IPS-18c (cell line): ENCODE measurements around the gene CRIP3.
"Not testable (repeated sequence)": the region's sequence is repeated elsewhere in the genome, so short reads cannot be mapped to it uniquely, and the experiment has no call there.

Experiments
- H3K4me3 ChIP-seq: 2 replicates; pipeline ENCODE4 v1.7.0; 2013; ENCODE audit warnings: low read depth, mild to moderate bottlenecking, low read length, moderate library complexity; ENCODE audit not compliant: insufficient read depth
- H3K9me3 ChIP-seq: one replicate; pipeline ENCODE4 v1.6.1; 2013; ENCODE audit warnings: mild to moderate bottlenecking, low read length, moderate library complexity; ENCODE audit not compliant: control insufficient read depth, insufficient read depth

The CRIP3 gene

GRCh38 chr6:43310624-43311023 is 2.0 kb upstream of the CRIP3 start:
- Histone ChIP-seq H3K4me3 (no peak overlapping the region), H3K9me3 (no peaks in the 10 kb centered on the region)

- no peak overlapping the region for H3K4me3 ChIP-seq
- H3K9me3 ChIP-seq: no peaks in the 10 kb centered on the region
These were observed 1.5 kb upstream of the CRIP3 start for GRCh38 chr6:43310134-43310533.

GRCh38 chr6:43308990-43309477 is 408 bp upstream of the CRIP3 start:
- Histone ChIP-seq H3K9me3 (no peaks in the 10 kb centered on the region), H3K4me3 (peak overlapping the region; percentile 53)

DNA sequence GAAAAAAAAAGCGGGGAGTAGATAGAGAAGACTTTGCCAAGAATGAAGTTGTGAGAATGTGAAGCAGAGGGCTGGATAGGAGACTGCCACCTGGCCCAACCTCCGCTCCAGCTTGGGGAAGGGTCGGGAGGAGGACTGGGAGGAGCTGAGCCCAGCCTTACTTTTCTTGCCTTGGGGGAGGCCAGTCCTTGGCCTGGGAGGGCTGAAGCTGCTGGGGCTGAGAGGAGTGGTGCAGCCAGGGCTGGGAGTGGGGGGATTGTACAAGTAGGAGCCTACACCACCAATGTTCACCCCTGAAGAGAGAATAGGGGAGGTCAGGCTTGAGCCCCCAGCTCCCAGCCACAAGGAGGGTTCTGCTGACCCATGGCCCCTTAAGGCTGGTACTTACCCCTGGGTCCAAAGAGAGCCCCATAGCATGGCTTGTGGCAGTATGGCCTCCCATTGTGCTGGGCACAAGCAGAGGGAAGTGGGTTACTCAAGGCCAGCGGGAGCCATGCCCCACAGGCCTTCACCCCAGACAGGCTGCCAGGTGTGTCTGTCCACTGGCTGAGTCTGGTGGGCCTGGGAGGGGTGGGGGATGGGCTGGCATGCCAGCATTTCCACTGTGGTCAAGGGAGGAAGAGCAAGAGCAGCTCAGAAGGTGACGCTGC is 1.1 kb downstream of the CRIP3 start:
- no peak overlapping the region for H3K4me3 ChIP-seq
- no peaks in the 10 kb centered on the region for H3K9me3 ChIP-seq

DNA sequence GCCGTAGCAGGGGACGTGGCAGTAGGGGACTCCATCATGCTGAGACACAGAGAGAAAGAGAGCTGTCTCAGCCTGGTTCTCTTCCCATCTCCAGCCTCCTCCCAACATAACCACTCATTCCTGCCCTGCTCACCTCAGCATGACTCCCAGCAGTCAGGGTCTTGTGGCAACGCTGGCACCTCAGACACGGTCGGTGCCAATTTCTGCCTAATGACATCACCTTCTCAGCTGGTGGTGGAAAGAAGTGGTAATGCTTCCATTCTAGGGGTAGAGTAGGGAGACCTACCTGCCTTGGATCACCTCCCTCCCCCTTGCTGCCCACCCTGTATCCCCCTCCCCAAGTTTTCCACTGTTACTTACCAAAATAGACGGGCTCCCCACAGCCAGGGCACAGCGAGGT is 2.5 kb downstream of the CRIP3 start:
- H3K4me3 ChIP-seq: no peak overlapping the region
- H3K9me3 ChIP-seq: no peaks in the 10 kb centered on the region

DNA sequence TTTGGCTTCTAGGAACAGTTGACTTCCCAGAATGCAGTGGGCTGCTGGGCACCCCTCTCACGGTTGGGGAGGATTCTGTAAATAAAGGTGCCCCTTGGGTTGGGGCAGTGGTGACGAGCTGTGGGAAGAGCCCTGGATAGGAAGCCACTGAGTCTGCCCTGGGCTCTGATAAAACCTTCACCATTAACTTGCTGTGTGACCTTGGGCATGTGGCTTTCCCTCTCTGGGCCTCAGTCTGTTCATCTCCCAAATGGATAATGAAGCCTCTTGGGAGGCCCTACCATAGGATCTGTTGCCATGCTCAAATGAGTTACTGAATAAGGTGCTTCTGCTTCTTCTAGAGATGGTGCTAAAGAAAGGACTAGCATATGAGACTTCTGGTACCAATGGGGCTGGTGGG is 3.7 kb downstream of the CRIP3 start:
- Histone ChIP-seq H3K9me3 (no peaks in the 10 kb centered on the region), H3K4me3 (no peak overlapping the region)

- Histone ChIP-seq H3K4me3 (no peak overlapping the region), H3K9me3 (no peaks in the 10 kb centered on the region)
These were observed 4.3 kb downstream of the CRIP3 start for GRCh38 chr6:43304361-43304760.

DNA sequence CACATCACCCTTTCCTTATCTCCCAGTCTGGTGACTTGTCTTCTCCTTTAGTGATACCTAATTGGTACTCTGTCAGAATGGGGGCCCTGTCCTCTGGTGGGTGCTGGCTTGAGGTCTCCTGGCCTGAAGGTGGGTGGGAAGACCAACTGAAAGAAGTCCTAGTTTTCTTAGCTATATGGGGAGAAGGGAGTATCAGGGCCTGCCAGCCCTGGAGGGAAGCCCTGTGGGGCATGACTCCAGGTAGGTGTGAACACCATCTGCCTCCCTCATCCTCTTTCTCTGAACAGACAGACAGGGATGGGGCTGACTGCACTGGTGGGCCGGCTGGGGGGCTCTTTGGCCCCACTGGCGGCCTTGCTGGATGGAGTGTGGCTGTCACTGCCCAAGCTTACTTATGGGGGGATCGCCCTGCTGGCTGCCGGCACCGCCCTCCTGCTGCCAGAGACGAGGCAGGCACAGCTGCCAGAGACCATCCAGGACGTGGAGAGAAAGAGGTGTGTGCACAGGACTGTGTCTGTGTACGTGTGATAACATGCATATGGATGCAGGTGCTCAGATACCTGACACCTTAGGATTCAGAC is 4.8 kb downstream of the CRIP3 start:
- H3K4me3 ChIP-seq: no peak overlapping the region
- H3K9me3 ChIP-seq: no peaks in the 10 kb centered on the region

- H3K4me3 ChIP-seq, H3K9me3 ChIP-seq: not testable (repeated sequence)
These were observed 5.6 kb downstream of the CRIP3 start for GRCh38 chr6:43303006-43303405.

DNA sequence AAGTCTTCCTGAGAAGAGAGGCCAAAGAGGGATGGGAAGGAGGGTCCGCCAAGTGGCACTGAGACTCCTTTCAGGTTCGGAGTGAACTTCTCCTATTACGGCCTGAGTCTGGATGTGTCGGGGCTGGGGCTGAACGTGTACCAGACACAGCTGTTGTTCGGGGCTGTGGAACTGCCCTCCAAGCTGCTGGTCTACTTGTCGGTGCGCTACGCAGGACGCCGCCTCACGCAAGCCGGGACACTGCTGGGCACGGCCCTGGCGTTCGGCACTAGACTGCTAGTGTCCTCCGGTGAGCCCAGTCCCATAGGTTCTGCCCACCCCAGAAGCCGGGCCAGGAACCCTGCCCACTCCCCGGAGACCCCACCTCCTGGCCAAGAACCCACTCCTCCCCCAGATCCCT is 6.5 kb downstream of the CRIP3 start:
- no peak overlapping the region for H3K4me3 ChIP-seq
- no peaks in the 10 kb centered on the region for H3K9me3 ChIP-seq

- no peak overlapping the region for H3K4me3 ChIP-seq
- H3K9me3 ChIP-seq: no peaks in the 10 kb centered on the region
These were observed 7.3 kb downstream of the CRIP3 start for GRCh38 chr6:43301081-43301870.

- H3K4me3 ChIP-seq: no peak overlapping the region
- no peaks in the 10 kb centered on the region for H3K9me3 ChIP-seq
These were observed 9.0 kb downstream of the CRIP3 start for GRCh38 chr6:43299338-43300293.

DNA sequence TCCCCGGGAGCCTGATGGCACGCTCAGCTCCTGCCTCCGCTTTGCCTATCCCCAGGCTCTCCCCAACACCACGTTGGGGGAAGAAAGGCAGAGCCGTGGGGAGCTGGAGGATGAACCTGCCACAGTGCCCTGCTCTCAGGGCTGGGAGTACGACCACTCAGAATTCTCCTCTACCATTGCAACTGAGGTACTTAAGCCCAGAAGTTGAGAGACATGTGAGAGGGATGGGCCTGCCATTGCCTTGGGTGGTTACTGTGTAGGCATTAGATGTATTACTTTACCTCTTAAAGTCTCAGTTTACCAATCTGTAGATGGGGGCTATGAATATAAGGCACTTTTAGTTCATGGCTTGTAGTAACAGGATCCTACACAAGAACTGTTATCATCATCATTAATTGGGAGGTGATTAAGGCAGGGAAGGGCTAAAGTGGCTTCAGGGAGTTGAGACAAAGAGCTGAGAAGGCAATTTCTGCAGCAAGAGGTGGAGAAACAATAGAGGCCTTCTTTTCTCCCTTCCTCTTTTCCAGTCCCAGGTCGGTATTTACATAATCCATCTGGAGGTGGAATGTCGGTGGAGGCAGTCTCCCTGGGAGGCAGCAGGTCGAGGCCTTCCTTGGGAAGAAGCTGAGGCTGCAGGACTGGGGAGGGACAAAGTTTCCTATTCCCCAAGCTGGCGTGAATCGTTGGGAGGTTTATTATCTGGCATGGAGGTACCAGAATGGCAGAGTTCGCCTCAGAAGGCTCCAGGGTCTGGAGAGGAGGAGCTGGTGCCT is 9.9 kb downstream of the CRIP3 start:
- Histone ChIP-seq H3K4me3 (no peak overlapping the region), H3K9me3 (no peaks in the 10 kb centered on the region)

DNA sequence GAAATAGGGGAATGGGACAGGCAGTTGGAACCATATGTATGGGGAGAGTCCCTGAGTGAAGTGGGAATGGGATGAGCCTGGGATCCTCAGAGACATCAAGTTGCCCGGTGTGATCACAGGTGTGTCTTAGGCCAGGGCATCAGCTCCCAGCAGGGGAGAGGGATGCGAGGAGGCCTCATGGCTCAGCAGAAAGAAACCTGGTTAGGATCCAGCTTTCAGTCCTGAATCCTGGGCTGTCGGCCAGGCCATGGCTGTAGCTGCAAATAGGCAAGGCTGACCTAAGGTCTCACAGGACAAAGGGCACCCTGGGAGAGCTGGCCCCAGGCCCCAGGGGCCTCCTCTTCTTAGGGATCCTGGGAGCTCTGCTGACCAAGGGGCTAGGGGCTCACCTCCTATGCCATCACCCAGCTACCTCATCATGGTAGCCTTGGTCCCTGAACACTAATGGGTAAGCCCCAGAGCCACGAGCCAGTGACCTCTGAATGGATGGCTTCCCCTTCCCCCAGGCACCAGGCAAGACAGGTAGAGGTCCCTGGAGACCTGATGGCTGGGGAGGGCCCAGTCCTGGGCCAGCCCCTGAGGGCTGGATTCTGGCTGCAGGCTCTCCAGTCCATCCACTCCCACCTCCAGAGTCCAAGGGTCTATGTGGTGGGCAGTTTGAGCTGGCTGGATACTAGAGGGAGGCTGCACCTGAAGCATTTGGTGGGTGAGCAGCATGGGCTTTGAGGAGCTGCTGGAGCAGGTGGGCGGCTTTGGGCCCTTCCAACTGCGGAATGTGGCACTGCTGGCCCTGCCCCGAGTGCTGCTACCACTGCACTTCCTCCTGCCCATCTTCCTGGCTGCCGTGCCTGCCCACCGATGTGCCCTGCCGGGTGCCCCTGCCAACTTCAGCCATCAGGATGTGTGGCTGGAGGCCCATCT is 10.7 kb downstream of the CRIP3 start, which contains the start of gene SLC22A7:
Gene SLC22A7, plus strand, starts transcription at position 617 of the 921 bp plus-strand sequence. Its CDS starts 99 bp downstream, at position 716.
- Histone ChIP-seq H3K4me3 (no peak within 1 kb of the TSS), H3K9me3 (no peaks in the 10 kb centered on the region)

- Histone ChIP-seq H3K4me3 (no peak overlapping the region), H3K9me3 (no peaks in the 10 kb centered on the region)
These were observed 11.7 kb downstream of the CRIP3 start for GRCh38 chr6:43296780-43297497.
